ENCODE data around the gene RALY.

Gene RALY

DNA sequence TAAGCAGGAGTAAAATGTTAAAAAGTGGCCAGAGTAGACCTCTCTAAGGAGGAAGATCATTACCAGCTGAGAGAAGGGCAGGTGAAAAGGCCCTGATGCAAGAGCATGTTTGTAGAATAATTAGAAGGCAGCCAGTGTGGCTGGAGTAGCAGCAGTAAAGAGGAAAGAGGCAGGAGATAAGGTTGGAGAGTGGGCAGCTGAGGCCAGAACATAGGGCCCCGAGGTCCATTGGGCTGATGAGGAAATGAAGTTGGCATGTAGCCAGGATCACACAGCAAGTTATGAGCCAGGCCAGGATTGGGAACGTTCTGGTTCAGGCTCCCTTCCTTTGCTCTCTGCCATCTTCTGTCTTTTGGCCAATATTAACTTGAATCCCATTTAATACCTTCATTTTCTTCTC is 51.6 kb downstream of the RALY start:
- no peak overlapping the region for H3K27ac Mint-ChIP-seq
- H3K4me1 Mint-ChIP-seq (ENCODE audit: low read depth), result peaks cover 83% of the 10 kb centered on the region
- no peaks in the 10 kb centered on the region for H3K36me3 Mint-ChIP-seq

DNA sequence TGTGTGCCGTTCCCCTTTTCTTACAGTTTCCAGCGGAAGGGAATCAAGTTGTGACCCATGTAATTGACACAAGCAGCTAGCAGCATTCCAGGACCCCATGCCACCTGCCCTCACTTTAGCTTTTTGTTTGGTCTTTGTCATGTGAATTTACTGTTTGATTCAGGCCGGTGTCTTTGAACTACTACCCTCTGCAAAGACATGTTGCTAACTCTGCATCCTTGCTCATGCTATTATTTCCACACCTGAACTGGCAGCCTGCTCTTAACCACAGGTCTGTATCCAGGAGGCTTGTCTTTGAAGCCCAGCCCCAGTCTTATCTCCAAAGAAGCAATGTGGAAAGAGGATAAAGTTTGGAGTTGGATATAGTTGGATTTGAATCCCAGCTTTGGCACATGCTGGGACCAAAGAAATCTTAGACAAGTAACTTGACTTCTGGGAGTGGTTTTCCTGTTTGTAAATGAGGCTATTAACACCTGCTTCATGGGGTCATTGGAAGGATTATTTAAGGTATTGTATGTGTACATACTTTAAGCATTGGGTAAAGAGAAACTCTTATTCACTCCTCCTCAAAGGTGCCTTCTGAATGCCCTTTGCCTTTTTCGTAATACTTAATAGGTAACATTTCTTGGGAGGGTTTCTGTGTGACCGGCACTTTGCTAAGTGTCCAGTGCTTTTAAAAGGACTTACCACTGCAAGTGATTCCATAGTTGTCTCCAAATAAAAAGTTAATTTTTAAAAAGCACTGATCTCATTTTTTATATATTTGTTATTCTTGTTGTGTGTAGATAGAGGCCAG is 52.4 kb downstream of the RALY start:
- H3K27ac Mint-ChIP-seq, result no peak overlapping the region

More for the DNA sequence above, 51.6 kb downstream of the RALY start:
- Mint-ChIP-seq H3K27me3 (no peaks in the 10 kb centered on the region), H3K9me3 (ENCODE audit: low read depth) (no peaks in the 10 kb centered on the region), H3K4me3 (no peak overlapping the region)

DNA sequence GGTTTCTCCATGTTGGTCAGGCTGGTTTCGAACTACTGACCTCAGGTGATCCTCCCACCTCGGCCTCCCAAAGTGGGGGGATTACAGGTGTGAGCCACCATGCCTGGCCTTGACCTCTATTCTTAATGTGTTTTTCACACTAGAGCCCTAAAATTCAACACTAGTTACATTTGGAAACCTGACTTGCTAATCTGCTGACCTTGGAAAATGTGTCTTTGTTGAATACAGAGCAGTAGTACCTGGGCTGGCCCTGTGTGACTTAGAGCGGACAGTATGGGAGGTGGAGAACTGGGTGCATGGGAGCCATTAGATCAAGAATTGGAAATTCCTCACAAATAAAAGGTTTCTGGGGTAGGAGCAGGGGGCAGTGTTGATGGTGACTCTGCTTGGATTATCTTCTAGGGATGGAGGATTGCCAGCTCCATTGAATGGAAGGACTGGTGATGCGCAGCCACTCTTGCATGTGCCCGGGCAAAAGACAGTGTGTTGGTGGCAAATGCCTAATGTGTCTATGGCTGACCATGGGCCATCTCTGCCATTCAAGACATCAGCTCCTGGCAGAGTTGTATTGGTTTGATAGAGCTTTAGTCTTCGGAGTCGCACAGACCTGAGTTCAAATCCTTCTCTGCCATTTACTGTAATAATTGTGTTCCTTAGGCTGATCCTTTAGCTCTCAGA is 53.4 kb downstream of the RALY start:
- no peaks in the 10 kb centered on the region for H3K9me3 Mint-ChIP-seq (ENCODE audit: low read depth)
- H3K36me3 Mint-ChIP-seq, result no peaks in the 10 kb centered on the region
- H3K27ac Mint-ChIP-seq, result peak overlapping the region; percentile 16

More for the DNA sequence above, 52.4 kb downstream of the RALY start:
- Mint-ChIP-seq H3K36me3 (no peaks in the 10 kb centered on the region), H3K9me3 (ENCODE audit: low read depth) (no peaks in the 10 kb centered on the region), H3K4me3 (no peak overlapping the region), H3K4me1 (ENCODE audit: low read depth) (peaks cover 80% of the 10 kb centered on the region), H3K27me3 (no peaks in the 10 kb centered on the region)

DNA sequence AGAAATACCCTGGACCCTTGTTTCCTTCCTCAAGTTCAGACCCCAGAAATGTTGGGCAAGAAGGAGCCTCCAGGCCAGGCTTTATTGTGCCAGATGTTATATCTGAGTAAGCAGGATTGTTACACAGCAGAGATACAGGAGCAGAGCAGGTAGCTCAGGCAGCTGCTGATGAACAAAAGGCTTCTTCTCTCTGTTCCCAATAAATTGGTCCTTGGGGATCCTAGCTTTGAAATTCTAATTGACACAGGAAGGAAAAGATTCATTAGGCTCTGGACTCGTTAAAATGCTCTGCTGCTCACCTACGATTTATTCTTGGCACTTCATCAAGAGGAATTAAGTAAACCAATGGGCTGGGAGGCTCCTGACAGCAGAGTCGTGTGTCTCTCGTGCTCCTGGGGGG is 54.2 kb downstream of the RALY start:
- no peaks in the 10 kb centered on the region for H3K9me3 Mint-ChIP-seq (ENCODE audit: low read depth)
- H3K36me3 Mint-ChIP-seq, result no peaks in the 10 kb centered on the region
- no peaks in the 10 kb centered on the region for H3K27me3 Mint-ChIP-seq
- H3K4me1 Mint-ChIP-seq (ENCODE audit: low read depth), result peaks cover 76% of the 10 kb centered on the region
- H3K4me3 Mint-ChIP-seq, result no peak overlapping the region
- no peak overlapping the region for H3K27ac Mint-ChIP-seq

More for the DNA sequence above, 53.4 kb downstream of the RALY start:
- Mint-ChIP-seq H3K27me3 (no peaks in the 10 kb centered on the region), H3K4me3 (no peak overlapping the region), H3K4me1 (ENCODE audit: low read depth) (peaks cover 78% of the 10 kb centered on the region)

DNA sequence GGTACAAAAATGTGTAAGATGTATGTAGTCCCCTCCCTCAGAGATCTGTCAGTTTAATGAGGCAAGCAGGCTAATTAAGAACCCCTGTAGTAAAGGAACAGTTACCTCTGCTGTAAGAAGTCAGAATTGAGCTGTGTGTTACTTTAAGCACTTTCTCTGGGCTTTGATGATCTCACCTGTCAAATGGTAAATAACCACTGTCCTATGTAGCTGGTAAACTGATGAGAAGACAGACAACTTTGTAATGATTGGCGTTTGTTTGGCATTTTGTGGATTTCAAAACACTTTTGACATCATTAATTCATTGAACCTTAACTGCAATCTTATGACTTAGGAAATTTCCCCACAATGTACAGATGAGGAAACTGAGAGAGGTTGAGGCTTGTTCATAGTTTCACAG is 55.7 kb downstream of the RALY start:
- Mint-ChIP-seq H3K4me3 (no peak overlapping the region), H3K27ac (peak overlapping the region; percentile 67), H3K27me3 (no peaks in the 10 kb centered on the region), H3K36me3 (no peaks in the 10 kb centered on the region), H3K9me3 (ENCODE audit: low read depth) (no peaks in the 10 kb centered on the region), H3K4me1 (ENCODE audit: low read depth) (peaks cover 76% of the 10 kb centered on the region)

DNA sequence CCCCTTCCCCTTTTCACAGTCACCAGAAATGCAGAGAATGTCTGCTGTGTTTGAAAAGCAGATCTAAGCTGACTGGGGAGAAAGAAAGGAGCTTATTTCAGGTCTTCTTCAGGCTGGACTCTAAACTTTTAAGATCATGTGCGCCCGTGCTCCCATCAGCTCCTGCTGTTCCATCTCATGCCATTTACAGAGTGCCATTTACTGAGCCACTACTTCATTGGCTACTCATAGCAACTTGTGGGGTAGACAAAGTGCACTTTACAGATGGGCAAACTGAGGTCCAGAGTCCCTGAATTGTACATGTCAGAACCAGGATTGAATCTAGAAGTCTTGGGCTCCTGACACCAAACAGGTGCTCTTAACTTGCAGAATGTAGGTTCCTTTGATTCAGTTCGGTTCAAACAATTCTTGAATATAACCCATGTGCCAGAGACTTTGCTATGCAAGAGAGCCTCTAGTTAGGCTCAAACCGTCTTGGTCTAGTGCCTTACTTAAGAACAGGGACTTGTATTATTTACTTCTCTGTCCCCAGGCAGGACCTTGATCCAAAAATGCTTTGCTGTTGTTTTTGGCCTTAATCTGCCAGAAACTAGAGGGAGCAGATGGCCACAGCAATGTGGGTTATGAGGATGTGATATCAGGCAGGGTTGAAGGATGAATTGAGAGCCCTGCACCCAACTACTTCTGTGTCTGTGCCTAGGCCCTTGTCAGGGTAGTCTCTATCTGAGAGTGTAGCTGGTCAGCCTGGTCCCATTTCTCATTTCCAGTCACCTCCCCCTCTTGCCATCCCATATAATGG is 56.4 kb downstream of the RALY start:
- Mint-ChIP-seq H3K4me1 (ENCODE audit: low read depth) (peaks cover 80% of the 10 kb centered on the region), H3K36me3 (no peaks in the 10 kb centered on the region), H3K9me3 (ENCODE audit: low read depth) (no peaks in the 10 kb centered on the region), H3K27ac (peak overlapping the region; percentile 41), H3K4me3 (no peak overlapping the region), H3K27me3 (no peaks in the 10 kb centered on the region)

DNA sequence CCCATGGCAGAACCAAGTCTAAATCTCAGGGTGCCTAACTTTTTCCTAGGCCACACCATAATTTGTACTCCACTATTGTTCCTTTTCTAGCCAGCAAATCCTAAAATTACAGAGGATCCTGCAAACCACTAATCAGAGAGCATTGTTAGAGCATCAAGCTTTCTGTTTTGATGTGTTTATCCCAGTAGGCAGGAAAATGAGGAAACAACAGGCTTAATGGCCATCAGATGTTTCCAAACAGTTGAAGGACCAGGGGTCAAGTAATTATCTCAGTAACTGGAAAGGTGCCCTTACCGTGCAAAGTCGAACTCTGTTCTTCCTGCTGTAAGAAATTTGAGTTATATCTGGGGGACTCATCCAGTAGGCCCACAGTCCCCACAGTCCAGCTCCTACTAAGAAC is 58.7 kb downstream of the RALY start:
- no peaks in the 10 kb centered on the region for H3K27me3 Mint-ChIP-seq
- H3K4me3 Mint-ChIP-seq, result no peak overlapping the region
- H3K4me1 Mint-ChIP-seq (ENCODE audit: low read depth), result peaks cover 79% of the 10 kb centered on the region
- H3K9me3 Mint-ChIP-seq (ENCODE audit: low read depth), result no peaks in the 10 kb centered on the region
- peaks cover 2% of the 10 kb centered on the region for H3K36me3 Mint-ChIP-seq
- H3K27ac Mint-ChIP-seq, result peak overlapping the region; percentile 22

DNA sequence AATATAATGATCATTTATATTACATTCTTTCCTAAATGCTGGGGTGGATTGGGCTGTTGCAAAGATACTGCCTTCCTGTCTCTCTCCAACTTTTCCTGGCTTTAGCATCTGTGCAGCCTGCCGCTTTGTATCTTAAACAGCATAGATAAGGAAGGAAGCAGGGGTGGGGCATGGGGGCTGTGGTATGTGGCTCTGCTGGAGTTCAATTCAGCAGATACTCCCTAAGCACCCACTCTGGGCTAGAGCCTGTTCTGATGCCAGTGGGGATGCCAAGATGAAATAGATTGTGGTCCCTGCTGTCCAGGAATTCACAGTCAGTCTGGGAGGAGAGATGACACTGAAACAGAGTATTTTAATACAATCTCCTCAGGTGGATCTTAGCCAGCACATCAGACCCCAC is 61.6 kb downstream of the RALY start:
- H3K27me3 Mint-ChIP-seq, result no peaks in the 10 kb centered on the region
- peaks cover 2% of the 10 kb centered on the region for H3K36me3 Mint-ChIP-seq
- H3K27ac Mint-ChIP-seq, result no peak overlapping the region
- H3K4me1 Mint-ChIP-seq (ENCODE audit: low read depth), result peaks cover 82% of the 10 kb centered on the region
- H3K4me3 Mint-ChIP-seq, result peak overlapping the region; percentile 3
- H3K9me3 Mint-ChIP-seq (ENCODE audit: low read depth), result no peaks in the 10 kb centered on the region

DNA sequence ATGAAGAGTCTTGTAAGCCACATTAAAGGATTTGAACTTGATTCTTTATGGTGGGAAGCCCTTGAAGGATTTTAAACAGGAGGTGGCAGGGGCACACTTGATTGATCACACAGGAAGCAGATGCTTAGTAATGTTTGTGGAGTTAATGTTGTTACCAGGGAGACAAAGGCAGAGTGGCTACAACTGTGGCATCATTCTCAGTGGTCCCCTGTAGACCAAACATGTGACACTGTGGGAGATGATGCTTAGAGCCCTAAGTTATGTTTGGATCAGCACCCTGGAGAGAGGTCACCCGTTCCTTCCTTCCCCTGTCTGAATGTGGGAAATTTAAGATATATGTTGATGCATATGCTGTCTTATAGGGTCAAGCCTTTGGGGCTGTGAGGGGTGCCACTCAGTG is 65.1 kb downstream of the RALY start:
- H3K27ac Mint-ChIP-seq, result peak overlapping the region; percentile 1
- H3K36me3 Mint-ChIP-seq, result peaks cover 4% of the 10 kb centered on the region
- H3K27me3 Mint-ChIP-seq, result no peaks in the 10 kb centered on the region
- peaks cover 85% of the 10 kb centered on the region for H3K4me1 Mint-ChIP-seq (ENCODE audit: low read depth)
- H3K9me3 Mint-ChIP-seq (ENCODE audit: low read depth), result no peaks in the 10 kb centered on the region
- H3K4me3 Mint-ChIP-seq, result no peak overlapping the region

DNA sequence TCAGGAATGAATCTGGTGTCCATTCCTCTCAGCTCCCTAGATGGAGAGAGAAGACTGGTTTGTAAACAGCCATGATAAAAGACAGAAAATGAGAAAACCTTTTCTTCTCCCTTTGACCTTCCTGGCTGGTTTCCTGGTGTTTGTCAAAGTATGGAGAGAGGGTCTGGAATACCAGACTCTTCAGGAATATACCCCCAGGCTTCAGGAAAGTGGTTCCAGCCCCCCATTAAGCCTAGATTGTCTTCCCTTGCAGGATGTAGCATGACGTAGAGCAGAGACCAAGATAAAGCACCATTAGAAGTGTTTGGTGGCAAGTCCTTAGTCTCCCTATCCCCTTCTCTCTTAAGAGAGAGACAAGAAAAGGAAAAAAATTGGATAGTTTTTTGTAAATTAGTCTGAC is 67.3 kb downstream of the RALY start:
- H3K9me3 Mint-ChIP-seq (ENCODE audit: low read depth), result no peaks in the 10 kb centered on the region
- no peak overlapping the region for H3K4me3 Mint-ChIP-seq
- no peaks in the 10 kb centered on the region for H3K27me3 Mint-ChIP-seq
- peaks cover 6% of the 10 kb centered on the region for H3K36me3 Mint-ChIP-seq
- H3K4me1 Mint-ChIP-seq (ENCODE audit: low read depth), result peaks cover 79% of the 10 kb centered on the region
- no peak overlapping the region for H3K27ac Mint-ChIP-seq

DNA sequence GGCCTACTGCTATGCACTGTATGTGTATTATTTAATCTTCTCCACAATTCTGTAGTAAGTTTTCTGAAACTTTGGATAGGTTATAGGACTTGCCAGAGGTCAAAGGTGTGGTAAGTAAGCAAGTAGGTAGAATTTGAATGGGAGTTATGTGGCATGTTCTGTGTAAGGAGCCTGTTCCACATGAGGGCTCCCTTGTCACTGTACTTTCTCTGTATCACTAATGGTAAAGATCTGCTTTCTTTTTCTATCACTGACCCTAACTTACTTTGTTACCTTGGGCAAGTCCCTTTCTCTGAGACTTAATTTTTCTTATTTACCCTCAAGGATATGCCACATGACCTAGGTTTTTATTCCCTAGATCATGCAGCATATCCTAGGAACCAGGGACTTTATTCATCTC is 68.0 kb downstream of the RALY start:
- Mint-ChIP-seq H3K4me1 (ENCODE audit: low read depth) (peaks cover 73% of the 10 kb centered on the region), H3K27ac (peak overlapping the region; percentile 75), H3K9me3 (ENCODE audit: low read depth) (no peaks in the 10 kb centered on the region), H3K36me3 (peaks cover 4% of the 10 kb centered on the region), H3K27me3 (no peaks in the 10 kb centered on the region), H3K4me3 (no peak overlapping the region)

DNA sequence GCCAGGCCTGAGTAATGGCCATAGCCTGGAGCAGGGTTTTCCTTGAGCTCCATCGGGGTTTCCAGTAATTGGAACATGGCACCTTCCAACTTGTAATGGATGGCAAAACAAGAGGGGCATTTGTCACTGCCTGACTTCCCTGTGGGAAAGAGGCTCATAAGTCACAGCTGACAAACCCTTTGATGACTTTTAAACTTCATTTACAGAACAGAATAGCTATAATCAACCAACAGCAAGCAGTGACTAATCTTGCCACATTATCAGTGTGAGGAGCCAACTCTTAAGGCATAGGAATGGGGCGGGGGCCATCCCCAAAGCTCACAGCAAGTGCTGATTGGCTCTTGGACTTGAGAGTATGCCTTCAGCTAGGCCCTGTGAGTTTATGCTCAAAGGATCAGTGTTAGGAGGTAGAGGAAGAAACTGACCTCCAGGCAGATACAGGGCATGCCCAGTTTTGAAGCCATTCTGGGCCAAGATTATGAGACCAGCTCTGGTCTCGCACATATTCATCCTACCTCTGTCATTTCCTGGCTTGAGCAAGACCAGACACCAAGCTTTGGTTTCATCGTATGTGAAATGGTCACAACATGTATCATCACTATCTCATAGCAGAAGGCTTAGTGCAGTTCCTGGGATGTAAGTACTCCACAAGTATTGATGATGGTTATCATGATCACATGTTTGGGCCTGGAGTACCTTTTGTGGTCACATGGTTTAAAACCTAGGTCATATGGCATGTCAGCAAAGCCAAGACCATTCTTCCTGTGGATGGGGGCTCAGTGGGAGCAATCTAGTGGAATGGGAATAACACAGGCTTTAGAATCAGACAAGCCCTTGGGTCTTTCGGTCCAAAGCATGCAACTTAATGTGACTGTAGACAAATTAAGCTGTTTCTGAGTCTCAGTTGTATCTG is 69.1 kb downstream of the RALY start:
- Mint-ChIP-seq H3K4me3 (no peak overlapping the region), H3K27ac (peak overlapping the region; percentile 75), H3K27me3 (no peaks in the 10 kb centered on the region), H3K9me3 (ENCODE audit: low read depth) (no peaks in the 10 kb centered on the region), H3K36me3 (peaks cover 4% of the 10 kb centered on the region), H3K4me1 (ENCODE audit: low read depth) (peaks cover 69% of the 10 kb centered on the region)

DNA sequence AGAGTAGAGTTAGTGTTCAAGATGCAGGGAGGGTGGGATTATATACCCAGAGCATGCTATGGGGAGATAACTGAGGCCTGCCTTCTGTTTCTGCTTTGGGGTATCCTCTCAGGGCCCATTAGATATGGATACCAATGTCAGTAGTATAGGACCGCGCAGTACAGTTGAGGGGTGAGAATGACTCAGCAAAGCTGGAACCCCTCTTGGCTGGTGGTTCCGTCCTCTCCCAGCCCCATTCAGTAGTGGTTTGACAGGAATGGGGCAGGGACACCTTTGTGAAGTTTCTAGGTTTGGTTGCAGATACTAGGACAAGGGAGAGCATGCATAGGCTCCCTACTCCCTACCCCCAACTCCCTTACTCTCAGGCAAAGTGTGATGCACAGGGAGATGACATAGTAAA is 70.6 kb downstream of the RALY start:
- Mint-ChIP-seq H3K4me1 (ENCODE audit: low read depth) (peaks cover 69% of the 10 kb centered on the region), H3K9me3 (ENCODE audit: low read depth) (no peaks in the 10 kb centered on the region), H3K27me3 (no peaks in the 10 kb centered on the region), H3K27ac (peak overlapping the region; percentile 46), H3K36me3 (peaks cover 4% of the 10 kb centered on the region), H3K4me3 (no peak overlapping the region)

DNA sequence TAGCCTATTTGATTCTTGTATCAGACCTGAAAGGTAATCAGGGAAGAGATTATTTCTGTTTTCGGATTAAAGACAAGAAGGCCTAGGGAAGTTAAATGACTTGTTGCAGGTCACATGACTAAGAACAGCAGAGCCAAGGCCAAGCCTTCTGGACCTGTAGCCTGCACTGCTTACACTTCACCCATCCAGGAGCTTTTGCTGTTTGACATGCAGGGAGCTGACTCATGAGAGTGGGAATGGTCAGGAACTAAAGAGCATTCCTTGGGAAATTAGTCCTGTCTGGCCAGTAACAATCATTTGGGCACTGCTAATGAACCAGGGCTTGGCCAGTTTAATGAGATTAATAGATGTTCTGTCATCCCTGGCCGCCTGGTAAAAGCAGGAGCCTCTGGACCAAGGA is 71.5 kb downstream of the RALY start:
- no peak overlapping the region for H3K4me3 Mint-ChIP-seq
- H3K36me3 Mint-ChIP-seq, result peaks cover 4% of the 10 kb centered on the region
- H3K9me3 Mint-ChIP-seq (ENCODE audit: low read depth), result no peaks in the 10 kb centered on the region
- peaks cover 65% of the 10 kb centered on the region for H3K4me1 Mint-ChIP-seq (ENCODE audit: low read depth)
- no peaks in the 10 kb centered on the region for H3K27me3 Mint-ChIP-seq
- H3K27ac Mint-ChIP-seq, result peak overlapping the region; percentile 71

All from activated naive CD8-positive, alpha-beta T cell (primary cell).